ENCODE data around the gene CHD2.

DNA sequence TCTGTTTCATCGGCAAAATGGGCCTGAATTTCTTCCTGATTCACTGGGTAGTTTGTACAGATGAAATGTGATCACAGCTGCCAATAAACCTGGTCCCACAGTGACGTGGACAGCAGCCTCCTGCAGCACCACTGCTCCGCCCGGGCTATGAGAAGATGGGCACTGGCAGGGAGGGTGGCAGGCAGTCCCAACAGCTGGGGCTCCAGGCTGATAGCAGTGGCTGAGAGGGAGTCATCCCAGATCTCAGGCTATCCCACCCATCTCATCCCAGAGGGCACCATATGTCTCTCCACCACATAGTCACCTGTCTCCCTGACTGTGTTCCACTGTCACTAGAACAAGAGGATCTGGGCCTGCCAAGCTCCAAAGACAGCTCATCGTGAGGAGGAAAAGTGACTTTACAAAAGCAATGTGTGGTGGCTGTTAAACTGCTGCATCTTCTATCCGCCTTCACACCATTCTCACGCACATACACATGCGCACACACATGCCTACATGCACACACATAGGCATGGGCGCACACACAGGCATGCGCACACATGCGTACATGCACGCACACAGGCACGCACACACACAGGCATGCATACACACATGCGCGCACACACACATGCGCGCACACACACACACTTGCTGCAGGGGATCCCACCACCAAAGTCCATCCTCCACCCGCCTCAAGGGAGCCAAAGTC lies 142.7 kb downstream of the CHD2 start:
- TF ChIP-seq POLR2AphosphoS5 (IDR thresholded peaks at IDR 0.05; ENCODE audit: low read depth, low read length), result no peak
- no peak for TF ChIP-seq POLR2A (IDR thresholded peaks at IDR 0.05; ENCODE audit: low read depth, low read length)
- no peak for TF ChIP-seq POU2F2 (IDR thresholded peaks at IDR 0.05; ENCODE audit: low read depth, low read length)
- TF ChIP-seq SPI1 (IDR thresholded peaks at IDR 0.05; ENCODE audit: low read depth, low read length), result no peak
- TF ChIP-seq TAF1 (IDR thresholded peaks at IDR 0.05; ENCODE audit: low read depth, low read length), result no peak
- TF ChIP-seq PAX5 (IDR thresholded peaks at IDR 0.05; ENCODE audit: insufficient read depth, low read length, severe bottlenecking), result no peak
